ENCODE results near the gene CRTC2.
A peak's percentile ranks its signal among the peaks of the same experiment; 100 is the strongest.

Gene CRTC2

GRCh38 chr1:153945795-153946621 lies 12.4 kb downstream of the CRTC2 start:
- peak; percentile 59 for DNase-seq

- peak; percentile 66 for DNase-seq
Measured at GRCh38 chr1:153945131-153945794, 13.1 kb downstream of the CRTC2 start.

- no peak for DNase-seq
Measured at GRCh38 chr1:153944827-153945117, 13.6 kb downstream of the CRTC2 start.

GRCh38 chr1:153944005-153944826 lies 14.2 kb downstream of the CRTC2 start:
- no peak for DNase-seq

GRCh38 chr1:153942766-153943549 lies 15.5 kb downstream of the CRTC2 start:
- no peak for DNase-seq

- no peak for DNase-seq
Measured at GRCh38 chr1:153941826-153942725, 16.3 kb downstream of the CRTC2 start.

- DNase-seq, result no peak
Measured at GRCh38 chr1:153940756-153941155, 17.7 kb downstream of the CRTC2 start.

- no peak for DNase-seq
Measured at GRCh38 chr1:153939476-153939875, 18.9 kb downstream of the CRTC2 start.

GRCh38 chr1:153938996-153939395 lies 19.4 kb downstream of the CRTC2 start:
- no peak for DNase-seq

GRCh38 chr1:153937331-153937730 lies 21.1 kb downstream of the CRTC2 start:
- DNase-seq, result no peak

- no peak for DNase-seq
Measured at GRCh38 chr1:153936011-153936802, 22.2 kb downstream of the CRTC2 start.

- no peak for DNase-seq
Measured at GRCh38 chr1:153934746-153935145, 23.7 kb downstream of the CRTC2 start.

- no peak for DNase-seq
Measured at GRCh38 chr1:153933955-153934354, 24.5 kb downstream of the CRTC2 start.

- no peak for DNase-seq
Measured at GRCh38 chr1:153933430-153933829, 25.0 kb downstream of the CRTC2 start.

GRCh38 chr1:153932156-153933131 lies 26.0 kb downstream of the CRTC2 start:
- no peak for DNase-seq

- no peak for DNase-seq
Measured at GRCh38 chr1:153929981-153930948, 28.1 kb downstream of the CRTC2 start.

- DNase-seq, result no peak
Measured at GRCh38 chr1:153929426-153929825, 29.0 kb downstream of the CRTC2 start.

GRCh38 chr1:153928791-153929341 lies 29.5 kb downstream of the CRTC2 start:
- no peak for DNase-seq

Data from activated naive CD4-positive, alpha-beta T cell treated with anti-CD3 and anti-CD28 coated beads, Interleukin-2, amount 50 U/mL, for 16 hours (primary cell).